Activated naive CD8-positive, alpha-beta T cell treated with anti-CD3 and anti-CD28 coated beads, Interleukin-2, amount 10 ng/mL, durations not matched to agents 7 days and 5 days (primary cell): Measurements from ENCODE around the gene CACTIN. TPM values are rescaled to one million over a fixed set of nuclear protein-coding genes. Genes with fewer than 3 reads are reported as not detected.
A peak's percentile ranks its signal among the peaks of the same experiment; 100 is the strongest.

ENCODE experiments used
- ATAC-seq: fragments of 150-1000 bp; cut with Tn5 transposase; one replicate; pipeline ENCODE4 v1.10.0; 2021; ENCODE audit warnings: low read depth, moderate library complexity
- POLR2A ChIA-PET: fragments of 350-600 bp; sonication (Branson Sonifier 250); formaldehyde crosslinking; loops from one replicate; lab custom pipeline; 2021; ENCODE audit warnings: antibody characterized with exemption; lab: Charles Lee
- DNase-seq: peaks from one replicate; pipeline ENCODE4 v3.0.0; 2021
- H3K27ac Mint-ChIP-seq: one replicate; pipeline ENCODE4 v1.8.0; 2022; ENCODE audit warnings: mild to moderate bottlenecking, mixed read lengths
- H3K27me3 Mint-ChIP-seq: one replicate; pipeline ENCODE4 v1.8.0; 2022; ENCODE audit warnings: mild to moderate bottlenecking, moderate library complexity, mixed read lengths
- H3K36me3 Mint-ChIP-seq: one replicate; pipeline ENCODE4 v1.8.0; 2021; ENCODE audit warnings: mild to moderate bottlenecking, mixed read lengths
- H3K4me1 Mint-ChIP-seq: one replicate; pipeline ENCODE4 v1.8.0; 2021; ENCODE audit warnings: mixed read lengths
- H3K4me3 Mint-ChIP-seq: one replicate; pipeline ENCODE4 v1.8.0; 2022; ENCODE audit warnings: mild to moderate bottlenecking, moderate library complexity, mixed read lengths
- H3K9me3 Mint-ChIP-seq: one replicate; pipeline ENCODE4 v1.8.0; 2021; ENCODE audit warnings: mixed read lengths
- total RNA-seq, 2 experiments: library from RNA; stranded (reverse); gene quantifications; one replicate each; pipeline ENCODE4 v1.2.3, GENCODE V29; 2021

The CACTIN gene
- total RNA-seq, 2 experiments from 2014 or later, result 36.8 to 40.8 TPM

- no peaks in the 10 kb centered on the region for H3K9me3 Mint-ChIP-seq
- no peak for DNase-seq
- peaks cover 10% of the 10 kb centered on the region for H3K4me1 Mint-ChIP-seq
- no peak overlapping the region for H3K4me3 Mint-ChIP-seq
- H3K27me3 Mint-ChIP-seq, result no peaks in the 10 kb centered on the region
- H3K27ac Mint-ChIP-seq, result no peak overlapping the region
- peaks cover 5% of the 10 kb centered on the region for H3K36me3 Mint-ChIP-seq
- no peak for ATAC-seq
- POLR2A ChIA-PET, result no interaction called here
Measured at GRCh38 chr19:3610745-3611717, 15.6 kb downstream of the CACTIN start.

DNA sequence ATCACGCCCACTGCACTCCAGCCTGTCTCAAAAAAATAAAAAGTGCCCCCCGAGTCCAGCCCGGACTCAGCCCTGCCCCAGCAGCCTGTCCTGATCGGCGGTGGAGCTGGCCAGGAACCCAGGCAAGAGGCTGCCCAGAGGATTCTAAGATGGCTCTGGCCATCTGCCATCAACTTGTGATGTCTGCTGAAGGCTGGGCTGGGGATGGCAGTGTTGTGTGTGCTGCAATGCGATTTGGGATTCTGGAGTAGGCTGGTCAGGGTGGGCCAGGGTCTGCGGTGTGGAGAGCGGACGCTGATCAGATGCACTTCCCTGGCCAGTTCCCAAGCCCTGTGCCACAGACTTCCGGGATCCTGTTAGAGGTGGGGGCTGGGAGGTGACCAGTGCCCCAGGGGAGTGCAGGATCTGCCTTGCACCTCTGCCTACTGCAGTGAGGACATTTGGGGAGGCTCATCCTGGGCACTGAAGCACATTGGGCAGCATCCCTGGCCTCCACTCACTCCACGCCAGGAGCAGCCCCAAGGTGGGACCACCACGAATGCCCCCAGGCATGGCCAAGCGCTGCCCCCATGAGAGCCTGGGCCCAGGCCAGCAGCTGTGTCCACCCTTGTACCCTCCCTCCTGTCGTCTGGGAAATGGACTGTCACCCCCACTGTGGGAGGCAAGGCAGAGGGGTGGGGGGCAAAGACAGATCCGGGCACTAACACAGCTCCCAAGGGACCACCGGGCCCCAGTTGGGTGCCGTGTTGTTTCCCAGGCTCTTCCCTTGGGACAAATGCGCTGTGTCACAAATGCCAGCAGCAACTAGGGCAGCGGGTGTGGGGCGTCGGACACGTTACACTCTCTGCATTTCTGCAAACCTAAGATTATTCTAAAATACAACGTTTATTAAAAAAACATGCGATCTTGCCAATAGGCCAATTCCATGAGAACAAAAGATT lies 16.5 kb downstream of the CACTIN start:
- peaks cover 10% of the 10 kb centered on the region for H3K4me1 Mint-ChIP-seq
- no peaks in the 10 kb centered on the region for H3K27me3 Mint-ChIP-seq
- no peak for DNase-seq
- ATAC-seq, result no peak
- peak overlapping the region; percentile 54 for H3K27ac Mint-ChIP-seq
- H3K36me3 Mint-ChIP-seq, result peaks cover 4% of the 10 kb centered on the region
- no peak overlapping the region for H3K4me3 Mint-ChIP-seq
- no peaks in the 10 kb centered on the region for H3K9me3 Mint-ChIP-seq
- POLR2A ChIA-PET, result interaction anchor here (0.5 to 0.6 kb wide), 2 partner anchors 35 to 735 kb away, joined by 3 to 5 read pairs; no protein-coding TSS in a partner anchor

- peak overlapping the region; percentile 54 for H3K27ac Mint-ChIP-seq
- POLR2A ChIA-PET, result interaction anchor here (0.6 to 0.7 kb wide), 2 partner anchors 18 to 51 kb away, joined by 3 to 4 read pairs; partner anchors contain the start of genes CACTIN and MFSD12
- no peak overlapping the region for H3K4me3 Mint-ChIP-seq
- peaks cover 10% of the 10 kb centered on the region for H3K4me1 Mint-ChIP-seq
- no peaks in the 10 kb centered on the region for H3K9me3 Mint-ChIP-seq
- DNase-seq (no peak), ATAC-seq (no peak)
- peaks cover 4% of the 10 kb centered on the region for H3K36me3 Mint-ChIP-seq
- H3K27me3 Mint-ChIP-seq, result no peaks in the 10 kb centered on the region
Measured at GRCh38 chr19:3608750-3609322, 17.8 kb downstream of the CACTIN start.

DNA sequence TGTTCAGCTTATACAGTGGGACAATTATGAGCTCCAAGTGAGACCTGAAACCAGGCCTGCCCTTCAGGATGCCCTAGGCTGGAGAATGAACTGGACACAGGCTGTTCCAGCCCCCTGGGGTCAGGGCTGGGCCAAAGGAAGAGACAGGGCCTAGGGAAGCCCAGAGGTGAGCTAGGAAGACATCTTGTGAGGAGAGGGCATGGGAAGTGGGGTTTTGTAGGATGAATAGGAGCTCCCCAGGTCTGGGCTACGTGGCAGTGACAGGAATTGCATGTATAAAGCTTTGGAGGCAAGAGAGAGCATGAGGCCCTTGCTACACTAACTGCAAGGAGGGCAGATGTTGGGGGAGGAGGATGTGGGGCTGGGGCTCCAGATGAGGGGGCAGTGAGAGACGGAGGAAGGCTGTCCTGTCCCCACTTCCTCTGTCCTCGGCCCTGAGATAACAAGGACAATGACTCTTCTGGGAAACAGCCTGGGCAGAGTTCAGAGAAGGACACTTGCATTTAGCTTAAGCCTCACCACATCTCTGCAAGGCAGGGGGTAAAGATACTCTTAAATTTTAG lies 18.4 kb downstream of the CACTIN start:
- Mint-ChIP-seq H3K4me1 (peaks cover 10% of the 10 kb centered on the region), H3K27ac (peak overlapping the region; percentile 65), H3K27me3 (no peaks in the 10 kb centered on the region), H3K4me3 (peak overlapping the region; percentile 18), H3K9me3 (no peaks in the 10 kb centered on the region), H3K36me3 (peaks cover 4% of the 10 kb centered on the region)
- POLR2A ChIA-PET, result interaction anchor here (0.7 kb wide), 1 partner anchor 19 kb away, joined by 4 read pairs; the partner anchor contains the start of gene CACTIN
- ATAC-seq (no peak), DNase-seq (no peak)

DNA sequence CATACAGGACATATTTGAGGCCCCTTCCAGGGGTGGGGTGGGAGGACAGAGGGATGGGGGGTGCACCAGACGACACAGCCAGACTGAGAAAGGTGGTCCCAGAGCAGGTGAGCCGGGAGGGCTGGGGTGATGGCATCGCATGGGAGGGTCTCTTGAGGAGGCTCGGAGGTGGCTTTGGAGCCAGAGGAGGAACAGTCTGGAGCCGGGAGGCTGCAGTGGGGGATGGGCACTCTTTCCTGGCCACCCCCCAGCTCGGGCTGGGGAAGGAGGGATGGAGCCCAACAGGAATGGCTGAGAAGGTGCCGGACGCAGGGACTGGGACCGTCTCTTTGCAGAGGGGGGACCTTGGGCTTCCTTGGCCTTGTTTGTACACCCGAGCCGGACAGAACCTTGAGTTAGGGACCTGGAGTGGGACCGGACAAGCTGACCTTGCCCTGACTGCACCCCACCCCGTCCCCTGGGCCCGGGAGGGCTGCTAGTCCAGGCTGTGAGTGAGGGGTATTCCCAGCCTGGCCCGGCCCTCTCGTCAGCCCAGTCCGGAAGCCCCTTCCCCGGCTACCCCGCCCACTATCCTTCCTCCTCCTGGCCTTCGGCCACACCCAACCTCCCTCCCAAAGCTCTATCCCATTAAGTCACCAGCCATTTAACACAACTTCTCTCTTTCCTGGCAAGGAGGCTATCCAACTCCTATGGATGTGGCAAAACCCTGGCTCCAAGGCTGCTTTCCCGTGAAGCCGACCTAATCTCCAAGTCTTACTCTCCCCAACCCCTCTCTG lies 19.1 kb downstream of the CACTIN start:
- H3K4me3 Mint-ChIP-seq, result peak overlapping the region; percentile 18
- no peak for ATAC-seq

DNA sequence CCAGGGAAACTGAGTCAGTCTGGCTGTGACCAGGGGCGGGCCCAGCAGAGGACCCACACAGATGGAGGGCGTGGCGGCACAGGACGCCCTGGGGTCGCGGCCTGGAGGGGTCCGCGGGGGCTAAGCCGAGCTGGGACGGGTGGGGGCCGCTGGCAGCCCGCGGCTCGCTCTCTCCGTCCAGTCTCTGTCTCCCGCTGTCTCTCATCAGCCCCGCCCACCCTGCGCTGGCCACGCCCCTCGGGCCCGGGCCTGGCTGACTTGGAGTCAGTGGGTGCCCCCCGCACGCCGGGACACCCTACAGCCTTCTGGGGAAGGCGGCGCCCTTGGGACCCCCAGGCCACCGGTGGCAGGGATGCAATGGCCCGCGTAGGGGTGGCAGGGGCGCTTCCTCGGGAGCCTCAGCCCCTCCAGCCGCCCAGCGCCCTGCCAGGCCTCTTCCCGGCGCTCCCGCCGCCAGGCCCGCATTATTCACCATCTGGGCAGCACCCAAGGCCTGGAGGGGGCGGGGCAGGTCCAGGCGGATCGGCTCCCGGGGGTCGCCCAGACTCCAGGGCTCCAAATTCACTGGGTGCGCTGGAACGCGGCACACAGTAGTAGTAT lies 19.8 kb downstream of the CACTIN start, which contains the start of gene TBXA2R:
Gene TBXA2R (minus strand): TSS at position 186 of the 600 bp plus-strand sequence. CDS start 6,241 bp downstream, outside the sequence.
- Mint-ChIP-seq H3K36me3 (peaks cover under 1% of the 10 kb centered on the region), H3K4me3 (peak within 1 kb of the TSS; percentile 43), H3K4me1 (peaks cover 10% of the 10 kb centered on the region), H3K27ac (no peak within 1 kb of the TSS), H3K9me3 (no peaks in the 10 kb centered on the region), H3K27me3 (no peaks in the 10 kb centered on the region)
- ATAC-seq (peak; percentile 24), DNase-seq (peak; percentile 77)
- POLR2A ChIA-PET, result no interaction called here

More for the DNA sequence above, 19.1 kb downstream of the CACTIN start:
- H3K27me3 Mint-ChIP-seq, result no peaks in the 10 kb centered on the region
- H3K4me1 Mint-ChIP-seq, result peaks cover 10% of the 10 kb centered on the region
- DNase-seq, result no peak
- POLR2A ChIA-PET, result no interaction called here
- H3K9me3 Mint-ChIP-seq, result no peaks in the 10 kb centered on the region
- H3K27ac Mint-ChIP-seq, result no peak overlapping the region
- peaks cover 4% of the 10 kb centered on the region for H3K36me3 Mint-ChIP-seq

GRCh38 chr19:3606174-3606689 lies 20.4 kb downstream of the CACTIN start:
- no peaks in the 10 kb centered on the region for H3K36me3 Mint-ChIP-seq

DNA sequence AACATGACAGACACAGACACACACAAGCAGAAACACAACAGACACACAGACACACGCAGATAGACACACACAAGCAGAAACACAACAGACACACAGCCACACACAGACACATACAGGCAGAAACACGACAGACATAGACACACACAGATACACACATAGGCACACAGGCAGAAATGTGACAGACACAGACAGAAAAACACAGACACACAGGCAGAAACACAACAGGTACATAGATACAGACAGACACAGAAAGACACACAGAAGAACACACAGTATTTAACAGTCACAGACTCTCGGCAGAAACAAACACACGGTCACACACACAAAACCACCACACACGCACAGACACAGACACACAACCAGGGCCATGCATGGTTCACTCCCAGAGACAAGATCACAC lies 20.8 kb downstream of the CACTIN start:
- POLR2A ChIA-PET, result no interaction called here
- H3K4me3 Mint-ChIP-seq, result no peak overlapping the region
- no peaks in the 10 kb centered on the region for H3K27me3 Mint-ChIP-seq
- no peak for ATAC-seq
- no peaks in the 10 kb centered on the region for H3K9me3 Mint-ChIP-seq
- H3K4me1 Mint-ChIP-seq, result peaks cover 10% of the 10 kb centered on the region
- no peaks in the 10 kb centered on the region for H3K36me3 Mint-ChIP-seq
- no peak for DNase-seq
- no peak overlapping the region for H3K27ac Mint-ChIP-seq

More at GRCh38 chr19:3606174-3606689, 20.4 kb downstream of the CACTIN start:
- POLR2A ChIA-PET, result no interaction called here
- Mint-ChIP-seq H3K27ac (no peak overlapping the region), H3K27me3 (no peaks in the 10 kb centered on the region), H3K4me3 (no peak overlapping the region), H3K9me3 (no peaks in the 10 kb centered on the region), H3K4me1 (peaks cover 10% of the 10 kb centered on the region)
- peak; percentile 65 for DNase-seq
- peak; percentile 40 for ATAC-seq

- H3K36me3 Mint-ChIP-seq, result no peaks in the 10 kb centered on the region
- no peaks in the 10 kb centered on the region for H3K27me3 Mint-ChIP-seq
- no peaks in the 10 kb centered on the region for H3K9me3 Mint-ChIP-seq
- peaks cover 10% of the 10 kb centered on the region for H3K4me1 Mint-ChIP-seq
- H3K4me3 Mint-ChIP-seq, result no peak overlapping the region
- POLR2A ChIA-PET, result interaction anchor here (1.0 to 1.2 kb wide), 2 partner anchors 16 to 48 kb away, joined by 4 to 5 read pairs; partner anchors contain the start of gene MFSD12
- DNase-seq (no peak), ATAC-seq (no peak)
- no peak overlapping the region for H3K27ac Mint-ChIP-seq
Measured at GRCh38 chr19:3605361-3605760, 21.2 kb downstream of the CACTIN start.

DNA sequence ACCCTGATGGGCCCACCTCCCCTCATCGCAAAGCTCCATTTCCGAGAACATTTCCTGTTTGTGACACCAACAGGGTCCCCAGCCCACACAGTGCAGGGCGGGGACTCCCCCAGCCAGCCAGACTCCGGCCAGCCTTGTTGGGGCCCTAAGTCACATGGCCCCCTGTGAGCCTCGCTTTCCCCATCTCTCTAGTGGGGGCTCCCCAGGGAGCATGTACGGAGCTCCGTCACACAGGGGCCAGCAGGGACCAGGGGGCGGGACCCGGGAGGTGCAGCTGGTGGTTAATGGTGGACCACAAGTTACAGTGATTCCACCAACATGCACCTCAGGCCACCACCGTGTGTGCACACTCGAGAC lies 21.6 kb downstream of the CACTIN start:
- POLR2A ChIA-PET, result interaction anchor here (1.0 to 1.2 kb wide), 2 partner anchors 16 to 47 kb away, joined by 4 to 5 read pairs; partner anchors contain the start of gene MFSD12
- no peaks in the 10 kb centered on the region for H3K27me3 Mint-ChIP-seq
- H3K36me3 Mint-ChIP-seq, result no peaks in the 10 kb centered on the region
- H3K4me1 Mint-ChIP-seq, result peaks cover 10% of the 10 kb centered on the region
- no peak overlapping the region for H3K4me3 Mint-ChIP-seq
- peak; percentile 65 for ATAC-seq
- peak; percentile 64 for DNase-seq
- no peaks in the 10 kb centered on the region for H3K9me3 Mint-ChIP-seq
- H3K27ac Mint-ChIP-seq, result no peak overlapping the region

DNA sequence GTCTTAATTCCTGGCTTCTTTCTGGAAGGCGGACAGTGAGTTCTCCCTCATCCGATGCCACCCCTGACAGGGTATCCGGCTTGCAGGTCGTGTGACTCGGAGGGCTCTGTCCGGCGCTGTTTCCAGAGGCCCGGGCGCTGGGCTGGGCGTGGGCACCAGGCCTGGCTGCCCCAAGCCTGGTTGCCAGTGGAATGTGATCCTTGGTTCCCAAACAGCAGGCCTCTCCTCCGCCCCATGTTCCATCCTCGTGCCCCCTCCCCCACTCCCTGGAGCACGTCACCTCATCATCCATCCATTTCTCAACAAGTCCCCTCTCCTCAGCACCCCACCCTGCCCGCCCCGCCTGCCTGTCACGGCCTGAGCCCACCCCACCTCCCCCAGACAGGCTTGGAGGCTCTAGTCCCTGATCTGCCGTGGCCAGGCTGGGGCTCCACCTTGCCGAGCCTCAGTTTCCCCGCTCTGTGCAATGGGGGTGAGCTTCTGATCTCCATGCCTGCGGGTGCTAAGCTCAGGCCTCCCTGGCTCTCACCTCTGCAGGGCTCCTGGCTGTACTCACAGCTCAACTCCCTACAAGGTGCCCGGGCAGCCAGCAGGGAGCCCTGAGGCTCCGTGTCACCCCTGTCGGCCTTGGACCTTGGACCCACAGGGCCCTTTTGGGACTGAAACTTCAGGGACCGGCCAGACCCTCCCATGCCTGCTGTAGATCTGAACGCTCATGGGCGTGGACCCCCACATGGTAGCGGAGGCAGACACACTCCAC lies 22.2 kb downstream of the CACTIN start:
- peaks cover 10% of the 10 kb centered on the region for H3K4me1 Mint-ChIP-seq
- no peaks in the 10 kb centered on the region for H3K9me3 Mint-ChIP-seq
- H3K27ac Mint-ChIP-seq, result peak overlapping the region; percentile 45
- POLR2A ChIA-PET, result interaction anchor here (1.0 to 1.2 kb wide), 2 partner anchors 17 to 47 kb away, joined by 4 to 5 read pairs; partner anchors contain the start of gene MFSD12
- DNase-seq (no peak), ATAC-seq (peak; percentile 16)
- H3K4me3 Mint-ChIP-seq, result no peak overlapping the region
- no peaks in the 10 kb centered on the region for H3K36me3 Mint-ChIP-seq
- H3K27me3 Mint-ChIP-seq, result no peaks in the 10 kb centered on the region
